GM12872 (cell line): Measurements from ENCODE around the gene TNFSF12.

Experiments
- CTCF ChIP-seq: IDR thresholded peaks from 3 replicates; pipeline ENCODE4 v1.5.1; 2011; ENCODE audit warnings: low read depth, mild to moderate bottlenecking, low read length, moderate library complexity; ENCODE audit not compliant: insufficient read depth

TNFSF12 gene

GRCh38 chr17:7586673-7587419 is 38.0 kb downstream of the TNFSF12 start:
- TF ChIP-seq CTCF = peak; percentile 69

- TF ChIP-seq CTCF = no peak
Measured at GRCh38 chr17:7587420-7588151, 38.7 kb downstream of the TNFSF12 start.

GRCh38 chr17:7588553-7589203 is 39.8 kb downstream of the TNFSF12 start:
- TF ChIP-seq CTCF = no peak

- TF ChIP-seq CTCF = peak; percentile 91
Measured at GRCh38 chr17:7589204-7589868, 40.5 kb downstream of the TNFSF12 start.

GRCh38 chr17:7589891-7590691 is 41.2 kb downstream of the TNFSF12 start, which contains the start of gene SOX15:
TSS of gene SOX15 (minus strand) at chr17:7590094. CDS start at chr17:7589676, 418 bp downstream.
- TF ChIP-seq CTCF = no peak

DNA sequence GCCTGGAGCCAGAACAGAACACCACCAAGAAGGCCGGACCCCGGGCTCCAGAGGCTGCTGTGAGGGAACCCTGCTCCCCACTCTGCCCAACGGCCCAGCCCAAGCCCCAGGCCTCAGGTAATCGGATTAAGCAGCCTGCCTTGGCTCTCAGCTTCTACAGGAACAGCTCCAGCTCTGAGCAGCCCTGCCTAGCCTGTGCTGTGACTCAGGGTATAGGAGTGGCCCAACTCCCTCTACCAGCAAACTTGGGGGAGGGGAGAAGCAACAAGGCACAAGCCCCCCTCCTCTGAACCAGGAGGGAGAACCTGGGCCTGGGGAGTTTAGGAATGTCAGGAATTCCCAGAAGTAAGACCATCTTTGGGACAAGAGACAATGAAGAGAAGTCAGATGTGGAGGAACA is 41.9 kb downstream of the TNFSF12 start:
- TF ChIP-seq CTCF = no peak

- no peak for TF ChIP-seq CTCF
Measured at GRCh38 chr17:7591596-7591995, 42.7 kb downstream of the TNFSF12 start.
